GM11168 (cell line): ENCODE measurements around the gene XKR3.
"Not testable (repeated sequence)": the region's sequence is repeated elsewhere in the genome, so short reads cannot be mapped to it uniquely, and the experiment has no call there.

Experiments
- in situ Hi-C: fragments of 300-500 bp; cut with MboI; formaldehyde crosslinking; loops from one replicate; pipeline ENCODE4 v1.12.0; 2022; ENCODE audit warnings: low sequenced_read_pairs; ENCODE audit not compliant: unreplicated experiment

The XKR3 gene

DNA sequence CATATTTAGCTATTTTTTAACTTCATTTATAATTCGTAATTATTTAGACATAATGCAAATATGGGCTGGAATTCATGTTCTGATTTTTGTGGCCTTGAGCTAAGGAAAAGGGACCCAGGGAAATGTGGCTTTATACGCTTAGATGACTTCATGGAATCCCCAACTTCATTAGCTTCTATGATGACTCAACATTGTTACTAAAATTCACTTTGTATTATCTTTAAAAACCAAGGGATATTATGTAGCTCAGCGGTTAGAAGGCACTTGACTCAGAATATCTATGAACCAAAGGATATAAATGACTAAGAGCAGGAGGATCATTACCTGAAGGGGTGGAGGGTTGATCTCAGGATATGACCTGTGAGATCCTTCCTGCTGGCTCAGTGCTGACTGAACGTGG lies 64.8 kb downstream of the XKR3 start:
- in situ Hi-C loops: not testable (repeated sequence)

DNA sequence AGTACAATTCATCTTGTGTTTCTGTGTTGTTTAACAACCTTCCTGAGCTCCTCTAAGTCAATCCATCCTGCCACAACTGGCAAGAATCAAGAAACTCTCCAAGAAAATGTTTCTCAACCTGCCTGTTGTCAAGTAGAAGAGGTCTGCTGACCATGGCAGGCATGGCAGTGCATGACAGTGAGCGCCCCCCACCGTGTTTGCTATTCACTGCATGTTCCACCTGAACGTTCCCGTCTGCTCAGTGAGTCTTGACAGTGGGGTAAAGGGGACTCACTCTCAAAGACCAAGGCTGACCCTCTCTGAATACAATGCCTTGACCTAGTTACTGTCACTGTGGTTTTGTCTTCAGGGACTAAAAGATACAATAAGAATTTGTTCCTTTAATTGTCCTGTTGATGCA lies 75.9 kb downstream of the XKR3 start:
- in situ Hi-C loops: not testable (repeated sequence)

- in situ Hi-C loops: not testable (repeated sequence)
Measured at GRCh38 chr22:16748160-16748929, 76.9 kb downstream of the XKR3 start.

- in situ Hi-C loops: not testable (repeated sequence)
Measured at GRCh38 chr22:16747266-16748159, 77.7 kb downstream of the XKR3 start.

DNA sequence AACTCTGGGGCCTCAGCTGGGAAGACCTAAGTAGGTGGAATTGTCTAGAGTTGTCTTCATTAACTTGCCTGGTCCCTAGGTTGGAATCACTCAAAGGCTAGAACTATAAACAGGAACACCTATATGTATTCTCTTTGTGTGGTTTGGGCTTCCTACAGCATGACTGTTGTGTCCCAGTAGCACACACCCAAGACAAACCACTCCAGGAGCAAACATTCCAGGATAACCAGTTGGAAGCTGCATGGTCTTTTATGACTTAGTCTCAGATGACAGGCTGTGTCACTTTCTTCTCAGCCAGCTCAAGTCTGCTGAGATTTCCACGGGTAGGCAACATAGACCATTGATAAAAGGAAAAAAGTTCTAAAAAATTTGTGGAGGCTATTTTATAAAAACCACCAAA lies 90.9 kb downstream of the XKR3 start:
- in situ Hi-C loops: not testable (repeated sequence)
